Measurements from ENCODE around the gene TMPRSS4. TPM values are rescaled to one million over a fixed set of nuclear protein-coding genes. Genes with fewer than 3 reads are reported as not detected.

TMPRSS4 gene
- polyA plus RNA-seq, 4 donors = 27.6 to 33.1 (median 29.1) TPM

DNA sequence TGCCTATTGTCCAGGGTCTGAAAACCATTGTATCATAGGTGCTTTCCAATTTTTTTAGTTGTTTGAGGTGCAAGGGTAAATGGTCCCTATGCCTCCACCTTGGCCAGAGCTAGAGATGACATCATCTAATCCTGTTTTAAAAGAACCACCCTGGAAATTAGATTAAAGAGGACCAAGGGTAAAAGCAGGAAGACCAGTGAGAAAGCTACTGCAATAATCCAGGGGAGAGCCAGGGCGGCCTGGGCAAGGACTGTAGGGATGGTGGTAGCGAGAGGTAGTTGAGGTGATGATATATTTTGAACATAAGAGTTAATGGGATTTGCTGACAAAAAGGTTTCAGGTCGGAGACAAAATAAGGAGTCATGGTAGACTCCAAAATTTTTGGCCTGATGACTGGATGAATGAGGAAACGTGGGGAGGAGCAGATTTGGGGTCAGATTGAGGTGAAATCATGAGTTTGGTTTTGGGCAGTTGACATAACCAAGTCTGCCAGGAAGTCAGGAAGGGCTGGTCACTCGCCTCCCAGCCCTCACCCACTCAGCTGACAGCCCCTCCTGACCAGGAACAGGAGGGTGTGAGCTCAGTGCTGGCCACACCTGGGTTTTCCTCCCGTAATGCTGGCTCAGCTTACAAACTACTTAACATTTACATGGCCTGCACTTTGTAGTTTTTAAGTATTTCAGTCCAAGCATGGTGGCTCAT lies 52.7 kb downstream of the TMPRSS4 start:
- no peak for DNase-seq (ENCODE audit: low read depth in 4 of 4, low spot score in 3 of 4)

DNA sequence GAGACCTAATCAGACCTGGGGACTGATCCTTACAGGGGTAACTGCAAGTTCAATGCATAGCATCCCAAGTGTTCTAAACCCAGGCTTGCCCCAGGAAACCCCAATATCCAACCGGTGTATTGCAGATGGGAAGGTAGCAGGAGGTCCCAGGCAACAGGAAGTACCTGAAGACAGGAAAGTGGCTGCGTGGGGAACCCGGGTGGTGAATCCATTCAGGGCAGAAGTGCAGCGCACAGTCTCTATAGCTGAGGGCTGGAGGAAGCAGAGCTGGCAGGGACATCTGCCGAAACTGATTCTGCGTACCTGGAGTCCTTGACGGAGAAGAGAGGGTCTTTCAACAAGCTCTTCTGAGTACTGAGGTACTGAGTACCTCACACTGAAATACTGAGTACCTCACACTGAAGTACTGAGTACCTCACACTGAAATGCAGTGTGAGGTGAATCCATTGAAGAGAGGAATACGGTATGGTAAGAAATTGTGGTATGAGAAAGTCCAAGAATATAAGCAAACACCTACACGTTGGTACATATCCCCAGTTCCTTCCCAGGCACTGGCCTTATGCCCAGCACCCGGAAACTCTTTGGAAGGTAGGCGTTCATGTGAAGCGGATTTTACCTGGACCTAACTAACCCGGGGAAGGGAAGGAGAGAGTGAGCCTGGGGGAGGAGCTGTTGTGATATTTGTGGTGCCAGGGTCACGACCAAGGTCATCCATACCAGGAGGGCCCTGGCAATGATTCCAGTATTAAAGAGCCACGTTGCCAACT lies 55.7 kb downstream of the TMPRSS4 start:
- no peak for DNase-seq (ENCODE audit: low read depth in 4 of 4, low spot score in 3 of 4)

DNA sequence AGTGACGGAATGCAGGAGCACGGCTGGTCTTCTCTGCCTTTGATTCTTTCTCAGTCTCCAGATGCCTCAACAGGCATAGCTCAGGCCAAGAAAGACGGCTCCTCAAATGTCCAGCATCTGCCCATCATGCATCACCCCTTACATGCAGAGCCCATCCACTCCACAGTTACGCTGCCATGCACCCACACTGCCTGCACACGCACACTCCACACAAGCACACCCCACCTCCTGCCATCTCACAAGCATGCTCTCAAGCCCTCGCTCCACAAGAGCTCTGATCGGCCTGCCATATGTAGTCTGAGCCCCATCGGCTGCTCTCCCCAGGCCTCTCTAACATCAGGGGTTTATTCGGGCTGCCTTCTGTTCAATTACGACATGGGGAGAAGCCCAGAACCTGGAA lies 56.9 kb downstream of the TMPRSS4 start:
- no peak for DNase-seq (ENCODE audit: low read depth in 4 of 4, low spot score in 3 of 4)

DNA sequence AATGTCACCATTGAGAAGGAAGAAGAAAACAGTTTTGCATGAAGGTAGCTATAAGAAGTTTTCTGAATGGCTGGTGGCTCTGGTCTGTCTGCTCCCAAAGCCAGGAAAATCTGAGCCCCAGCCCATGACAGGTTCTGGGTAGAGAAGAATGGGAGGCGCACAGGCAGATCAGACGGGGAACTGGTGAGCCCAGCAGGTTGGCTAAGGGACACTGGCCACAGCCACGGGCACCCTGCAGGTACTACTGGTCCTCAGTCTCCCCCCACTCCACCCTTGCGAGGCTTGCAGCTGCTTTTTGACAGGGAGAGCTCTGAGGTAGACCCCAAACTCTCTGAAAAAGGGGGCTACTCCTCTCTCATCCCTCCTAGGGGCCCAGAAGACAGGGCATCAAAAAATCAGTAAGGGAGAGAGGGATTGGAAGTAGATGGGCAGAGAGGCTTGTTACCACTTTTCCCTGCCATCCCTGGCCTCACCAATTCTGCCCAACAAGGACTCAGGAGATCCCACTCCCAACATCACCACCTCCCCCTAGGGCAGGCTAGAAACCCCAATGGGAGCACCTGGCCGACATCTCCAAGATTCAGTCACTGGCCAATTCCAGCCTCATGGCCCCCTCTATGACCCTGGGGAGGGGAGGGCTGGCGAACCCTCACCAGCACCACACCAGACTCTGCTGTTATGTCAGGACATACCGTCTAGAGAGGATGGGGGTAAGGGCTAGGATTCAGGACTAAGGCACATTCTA lies 58.3 kb downstream of the TMPRSS4 start:
- no peak for DNase-seq (ENCODE audit: low read depth in 4 of 4, low spot score in 3 of 4)

DNA sequence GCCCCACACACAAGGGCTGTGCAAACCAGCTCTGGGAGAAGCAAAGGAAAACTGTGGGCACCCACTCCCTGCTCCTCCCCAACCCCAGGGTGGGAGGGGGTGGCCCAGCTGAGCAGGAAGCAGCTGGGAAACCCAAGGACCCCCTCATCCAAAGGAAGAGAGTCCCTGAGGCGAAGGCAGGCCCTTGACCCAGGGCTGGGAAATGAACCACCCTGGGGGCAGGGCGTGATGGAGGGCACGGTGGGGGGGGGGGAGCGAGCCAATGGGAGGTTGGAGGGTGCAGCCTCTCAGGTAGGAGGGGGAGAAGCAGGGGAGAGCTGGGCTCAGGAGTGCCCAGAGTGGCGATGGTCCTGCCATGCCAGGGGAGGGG lies 58.9 kb downstream of the TMPRSS4 start:
- no peak for DNase-seq (ENCODE audit: low read depth in 4 of 4, low spot score in 3 of 4)

DNA sequence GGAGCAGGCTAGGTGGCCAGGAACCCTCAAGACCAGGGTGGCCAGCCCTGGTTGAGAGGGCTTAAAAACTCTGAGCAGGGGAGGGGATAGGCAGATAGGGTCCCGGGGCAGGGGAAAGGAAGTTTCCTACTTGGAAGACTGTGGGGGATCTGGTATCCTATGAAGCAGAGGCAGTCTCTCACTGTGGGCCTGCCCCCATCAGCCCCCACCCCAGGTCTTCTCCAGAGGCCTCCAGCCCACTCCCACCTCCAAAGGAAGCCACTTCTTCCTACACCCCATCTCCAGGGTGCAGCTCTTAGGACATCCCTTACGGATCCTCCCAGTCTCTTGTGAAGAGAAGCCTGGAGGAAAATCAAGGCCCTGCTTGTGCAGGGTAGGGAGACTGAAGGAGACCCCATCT lies 59.5 kb downstream of the TMPRSS4 start:
- no peak for DNase-seq (ENCODE audit: low read depth in 4 of 4, low spot score in 3 of 4)

DNA sequence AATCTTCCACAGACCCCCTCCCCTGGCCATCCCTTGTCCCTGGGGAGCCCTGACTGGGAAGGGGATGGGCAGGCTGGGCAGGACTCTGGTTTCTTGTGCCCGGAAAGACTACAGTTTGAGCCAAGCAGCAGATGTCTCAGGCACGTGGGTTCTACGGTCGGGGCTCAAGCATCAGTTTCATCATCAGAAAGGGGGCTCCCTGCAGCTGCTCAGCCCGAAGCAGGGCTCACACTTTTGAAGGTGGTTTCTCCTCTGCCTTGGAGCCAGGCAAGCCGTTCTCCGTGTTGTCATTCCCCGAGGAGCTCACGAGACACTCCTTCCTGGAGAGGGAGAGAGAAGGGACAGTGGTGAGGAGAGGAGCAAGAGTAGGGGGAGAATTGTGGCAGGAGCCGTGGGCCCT lies 59.9 kb downstream of the TMPRSS4 start:
- DNase-seq (ENCODE audit: low read depth in 4 of 4, low spot score in 3 of 4) = no peak

DNA sequence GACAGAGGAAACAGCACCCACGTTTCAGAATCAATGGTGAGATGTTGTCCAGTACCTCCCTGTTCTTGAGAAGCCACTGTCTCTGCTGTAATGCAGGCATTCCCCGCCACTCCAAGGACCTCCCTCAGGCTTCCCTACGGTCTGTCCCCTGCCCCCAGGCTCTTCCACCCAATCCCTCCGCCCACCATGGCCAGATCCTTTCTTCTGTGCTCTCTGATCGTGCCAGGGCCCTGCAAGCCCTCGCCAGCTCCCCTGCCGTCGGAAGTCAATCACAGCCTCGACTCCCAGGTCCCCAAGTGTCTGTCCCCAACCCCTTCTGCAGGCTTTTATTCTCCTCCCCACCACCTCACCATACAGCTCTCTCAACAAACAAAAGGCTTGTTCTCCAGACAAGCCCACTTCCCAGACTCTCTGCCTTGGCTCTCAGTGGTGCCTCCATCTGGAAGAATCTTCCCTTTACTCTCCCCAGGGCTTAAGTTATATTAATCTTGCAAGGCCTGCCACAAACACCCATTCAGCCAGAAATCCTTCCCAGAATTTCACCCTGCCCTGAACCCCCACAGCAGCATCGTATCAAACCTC lies 62.1 kb downstream of the TMPRSS4 start:
- no peak for DNase-seq (ENCODE audit: low read depth in 4 of 4, low spot score in 3 of 4)

DNA sequence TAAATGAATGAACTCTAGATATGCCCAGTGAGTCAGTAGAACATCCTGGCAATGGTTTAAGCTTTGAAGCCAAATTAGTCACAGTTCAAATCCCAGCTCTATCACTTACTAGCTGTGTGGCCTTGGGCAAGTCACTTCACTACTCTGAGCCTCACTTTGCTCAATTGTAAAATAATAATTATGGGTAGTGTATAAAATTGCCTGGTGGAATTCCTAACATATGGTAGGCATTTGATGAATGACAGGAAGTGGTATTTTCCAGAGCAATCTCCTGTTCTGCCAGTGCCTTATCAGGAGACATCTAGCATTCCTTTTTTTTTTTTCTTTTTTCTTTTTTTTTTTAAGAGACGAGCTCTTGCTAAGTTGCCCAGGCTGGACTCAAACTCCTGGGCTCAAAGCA lies 62.7 kb downstream of the TMPRSS4 start:
- DNase-seq (ENCODE audit: low read depth in 4 of 4, low spot score in 3 of 4) = no peak

DNA sequence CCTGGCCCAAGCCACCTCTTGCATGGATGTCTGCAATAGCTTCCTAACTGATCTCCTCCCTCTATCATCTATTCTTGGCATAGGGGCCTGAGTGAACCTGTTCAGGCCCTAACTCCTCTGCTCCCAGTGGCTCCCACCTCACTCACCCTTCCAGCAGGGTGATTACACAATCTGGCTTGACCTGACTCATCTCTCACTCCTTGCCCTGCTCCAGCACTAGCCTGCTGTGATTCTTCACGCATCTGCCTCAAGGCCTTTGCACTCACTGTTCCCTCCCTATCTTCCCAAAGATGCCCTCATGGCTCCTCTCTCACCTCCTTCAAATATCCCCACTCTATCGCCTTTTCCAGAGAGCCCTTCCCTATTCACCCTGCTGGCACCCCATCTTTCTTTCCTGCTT lies 65.2 kb downstream of the TMPRSS4 start:
- no peak for DNase-seq (ENCODE audit: low read depth in 4 of 4, low spot score in 3 of 4)

DNA sequence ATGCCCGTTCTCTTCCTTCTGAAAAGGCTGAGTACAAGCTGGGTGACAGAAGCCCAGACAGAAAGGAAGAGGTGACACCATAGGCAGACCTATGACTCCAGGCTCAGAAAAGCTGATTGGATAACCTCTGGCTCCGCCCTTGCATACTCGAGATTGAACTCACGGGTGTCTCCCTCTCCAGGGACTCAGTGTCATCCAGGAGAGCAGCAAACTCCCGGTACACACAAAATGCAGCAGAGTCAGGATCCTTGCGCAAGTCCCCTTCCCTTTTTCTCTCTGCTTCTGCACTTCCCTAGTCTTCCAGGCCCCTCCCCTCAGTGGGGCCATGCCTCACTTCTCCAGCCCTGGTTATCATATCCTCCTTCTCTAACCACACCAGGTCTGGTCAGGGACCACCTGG lies 65.9 kb downstream of the TMPRSS4 start:
- no peak for DNase-seq (ENCODE audit: low read depth in 4 of 4, low spot score in 3 of 4)

DNA sequence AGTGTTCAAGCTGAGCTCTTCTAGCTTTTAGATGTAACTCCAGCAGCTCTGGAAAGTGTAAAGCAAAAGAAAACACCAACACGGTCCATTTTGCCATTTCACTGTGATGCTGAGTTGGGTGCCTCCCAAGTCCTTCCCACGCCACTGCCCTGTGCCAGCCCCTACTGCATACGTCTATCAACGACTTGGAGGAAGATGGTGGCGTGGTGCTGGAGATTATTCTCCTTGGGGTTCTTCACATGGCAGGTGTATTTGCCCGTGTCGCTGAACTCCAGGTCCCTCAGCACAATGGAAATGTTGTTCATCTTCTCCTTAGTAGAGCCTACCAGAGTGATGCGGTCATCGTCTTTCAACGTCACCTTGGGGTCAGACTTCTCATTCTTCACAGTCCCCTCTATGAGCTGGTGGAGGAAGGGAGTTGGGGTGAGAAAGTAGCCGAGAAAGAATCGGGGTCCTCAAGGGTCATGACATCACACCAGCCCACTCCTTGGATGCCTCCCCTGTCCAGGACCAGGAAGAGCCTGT lies 66.8 kb downstream of the TMPRSS4 start:
- no peak for DNase-seq (ENCODE audit: low read depth in 4 of 4, low spot score in 3 of 4)

DNA sequence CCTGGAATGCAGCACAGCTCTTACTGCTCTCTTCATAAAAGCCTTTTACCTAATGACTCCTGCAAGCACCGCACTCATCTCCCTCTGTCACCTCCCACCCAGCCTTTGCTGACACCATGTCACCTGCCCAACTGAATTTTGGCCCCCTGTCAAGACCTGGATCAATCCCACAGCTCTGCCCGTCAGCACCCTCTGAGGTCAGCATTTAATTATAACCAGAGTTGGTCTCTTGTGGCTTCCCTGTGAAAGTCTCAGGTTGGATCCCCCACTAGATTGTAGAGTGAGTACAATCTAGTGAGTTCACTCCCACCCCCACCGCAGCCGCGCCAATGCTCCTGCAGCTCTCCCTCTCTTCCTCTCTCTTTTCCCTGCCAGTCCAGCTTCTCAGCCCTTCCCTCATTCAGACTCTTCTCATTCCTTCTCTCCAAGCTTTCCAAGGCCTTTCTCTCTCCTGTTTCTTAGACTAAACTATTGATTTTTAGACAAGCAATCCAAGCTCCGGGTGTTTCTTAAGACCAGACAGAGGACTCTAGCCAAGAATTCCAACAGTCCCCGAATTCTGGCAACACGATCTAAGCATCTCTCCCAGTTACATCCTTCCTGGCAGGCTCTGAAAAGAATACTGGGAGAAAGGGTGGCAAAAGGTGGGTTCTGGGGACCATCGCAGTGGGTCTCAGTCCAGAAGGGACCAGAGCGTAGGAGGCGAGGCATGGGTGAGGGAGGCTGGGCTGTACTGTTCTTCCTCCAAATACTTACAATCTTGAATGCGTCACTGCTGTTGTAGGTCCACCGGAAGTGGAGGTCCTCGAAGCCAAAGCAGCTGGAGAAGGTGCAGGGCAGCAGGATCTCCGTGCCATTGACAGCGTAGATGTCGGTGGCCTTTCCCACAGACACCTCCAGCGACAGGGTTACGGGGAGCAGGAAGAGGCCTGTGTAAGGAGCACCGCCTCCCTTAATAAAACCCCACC lies 67.7 kb downstream of the TMPRSS4 start:
- DNase-seq (ENCODE audit: low read depth in 4 of 4, low spot score in 3 of 4) = no peak

DNA sequence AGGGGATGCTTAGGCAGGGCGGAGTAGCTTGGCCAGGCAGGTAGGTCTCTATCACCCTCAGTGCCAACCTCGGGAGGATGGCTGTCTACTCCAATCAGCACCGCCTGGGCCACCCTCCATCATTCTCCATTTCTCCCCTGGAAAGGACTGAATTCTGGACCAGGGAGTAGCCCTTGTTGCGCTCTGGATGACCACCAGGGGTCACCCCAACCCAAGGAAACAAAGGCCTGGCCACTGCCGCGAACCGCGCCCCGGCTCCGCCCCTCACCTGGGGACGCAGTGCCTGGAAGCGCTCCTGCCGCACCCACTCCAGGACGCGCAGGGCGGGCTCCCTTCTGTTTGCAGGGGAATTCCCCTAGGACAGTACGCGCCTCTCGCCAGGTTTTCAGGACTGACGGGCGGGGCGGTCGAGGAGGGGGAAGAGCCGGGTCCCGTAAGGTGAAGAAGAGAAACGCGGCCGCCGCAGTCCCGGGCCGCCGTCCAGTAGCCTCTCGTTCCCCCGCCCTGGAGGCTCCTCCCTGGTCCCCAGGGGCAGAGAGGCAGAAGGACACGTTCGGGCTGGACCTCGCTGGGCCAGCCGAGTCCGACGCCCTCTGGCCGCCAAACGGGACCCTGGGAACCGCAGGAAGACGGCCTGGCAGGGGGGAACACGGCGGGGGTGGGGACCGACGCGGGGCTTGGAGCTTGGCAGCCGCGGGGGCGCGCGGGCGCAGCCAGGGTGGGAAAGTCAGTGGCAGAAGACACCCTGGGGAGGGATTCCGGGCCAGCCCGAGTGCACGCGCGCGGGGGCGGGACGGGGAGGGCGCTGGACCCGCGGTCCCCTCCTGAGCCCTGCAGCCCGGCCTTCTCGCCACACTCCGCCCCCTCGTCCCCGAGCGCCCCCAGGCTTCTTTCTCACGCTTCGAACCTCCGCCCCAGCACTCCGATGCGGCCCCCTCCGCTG lies 68.7 kb downstream of the TMPRSS4 start:
- DNase-seq (ENCODE audit: low read depth in 4 of 4, low spot score in 3 of 4) = peak; percentile 57 to 74 (median 67)

DNA sequence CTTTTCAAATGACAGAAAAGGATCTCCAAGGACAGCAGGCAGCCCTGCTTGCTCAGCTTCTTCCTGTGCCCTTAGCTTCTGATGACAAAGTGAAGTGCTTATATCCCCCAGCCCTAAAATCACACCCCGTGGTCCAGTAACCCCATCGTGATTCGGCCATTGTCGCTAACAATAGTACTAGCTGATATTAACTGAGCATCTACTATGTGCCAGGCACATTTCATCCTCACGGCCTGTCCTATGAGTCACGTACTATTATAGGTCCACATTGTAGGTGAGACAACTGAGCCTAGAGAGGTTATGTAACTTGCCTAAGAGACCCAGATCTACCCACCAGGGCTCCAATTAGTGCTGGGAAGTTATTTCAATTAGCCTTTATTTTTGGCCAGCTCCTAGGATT lies 69.7 kb downstream of the TMPRSS4 start:
- DNase-seq (ENCODE audit: low read depth in 4 of 4, low spot score in 3 of 4) = no peak

DNA sequence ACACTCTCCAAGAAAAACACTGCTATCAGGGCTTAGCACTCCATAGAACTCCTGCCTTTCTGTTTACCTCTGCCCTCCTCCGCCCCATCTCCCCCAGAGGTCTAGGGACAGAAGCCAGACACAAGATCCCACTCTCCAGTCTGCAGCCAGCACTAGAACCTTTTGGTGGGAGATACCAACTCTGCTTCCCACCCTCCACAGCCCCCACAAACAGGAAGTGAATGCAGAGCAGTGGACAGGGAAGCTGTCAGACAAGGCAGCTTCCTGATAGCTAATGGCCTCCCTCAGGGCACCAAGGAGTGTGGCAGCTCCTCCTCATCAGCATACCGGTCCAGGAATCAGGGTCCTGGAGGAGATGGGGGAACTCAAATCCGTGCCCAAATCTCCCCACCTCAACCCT lies 70.6 kb downstream of the TMPRSS4 start:
- DNase-seq (ENCODE audit: low read depth in 4 of 4, low spot score in 3 of 4) = no peak

DNA sequence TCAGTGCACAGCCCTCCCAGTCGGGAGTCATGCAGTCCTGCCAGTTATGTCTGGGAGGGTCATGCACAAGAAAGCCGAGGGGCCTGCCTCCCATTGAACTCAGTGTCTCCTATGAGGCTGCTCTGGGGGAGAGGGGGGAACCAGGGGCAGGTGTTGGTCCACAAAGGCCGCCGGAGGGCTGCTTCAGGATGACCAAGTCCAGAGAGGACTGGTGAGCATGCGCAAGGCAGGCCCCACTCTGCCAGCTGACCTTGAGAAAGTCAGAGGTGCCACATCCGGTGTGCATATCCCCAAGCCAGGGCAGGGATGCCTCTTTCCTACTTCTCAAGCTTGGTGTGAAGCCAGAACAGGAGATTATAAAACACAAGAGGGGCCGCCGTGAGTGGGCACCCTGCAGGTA lies 71.4 kb downstream of the TMPRSS4 start:
- DNase-seq (ENCODE audit: low read depth in 4 of 4, low spot score in 3 of 4) = no peak

DNA sequence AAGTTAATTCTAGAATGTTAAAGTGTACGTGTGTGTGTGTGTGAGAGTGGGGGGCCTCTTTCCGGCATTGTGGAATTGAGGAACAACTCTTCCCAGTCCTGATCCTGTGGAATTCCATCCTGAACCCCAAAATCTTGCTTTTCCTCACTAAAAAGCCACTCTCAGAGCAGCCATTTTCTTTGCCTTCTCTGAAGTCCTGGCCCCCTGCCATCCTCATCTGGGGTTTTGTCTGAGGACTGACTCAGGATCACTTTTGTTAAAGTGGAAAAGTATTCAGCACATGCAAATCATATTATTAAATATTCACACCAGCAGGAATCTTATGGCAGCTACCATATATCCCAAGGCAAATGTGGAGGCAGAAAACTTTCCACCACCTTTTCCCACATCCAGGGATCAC lies 72.0 kb downstream of the TMPRSS4 start:
- DNase-seq (ENCODE audit: low read depth in 4 of 4, low spot score in 3 of 4) = no peak

DNA sequence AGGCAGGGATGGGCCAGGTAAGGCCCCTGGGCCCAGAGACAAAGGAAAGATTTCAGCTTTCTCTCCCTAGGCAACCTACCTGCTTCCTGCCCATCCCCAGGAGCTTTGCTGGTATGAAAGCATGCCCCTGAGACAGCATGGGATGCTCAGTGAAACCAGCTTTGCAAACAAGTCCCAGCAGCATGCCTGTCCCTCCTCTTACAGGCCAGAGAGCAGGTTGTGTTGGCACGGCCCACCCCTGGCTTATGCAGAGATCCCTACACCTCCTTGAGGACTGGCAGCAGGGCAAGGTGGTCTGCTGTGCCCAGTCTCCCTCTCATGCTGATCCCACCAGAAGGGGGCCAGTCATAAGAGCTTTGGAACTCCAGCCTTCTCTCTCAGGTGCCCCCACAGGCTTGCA lies 72.6 kb downstream of the TMPRSS4 start:
- no peak for DNase-seq (ENCODE audit: low read depth in 4 of 4, low spot score in 3 of 4)

All from right renal pelvis (tissue), 4 donors.